CD4-positive, alpha-beta memory T cell (primary cell): Measurements from ENCODE around the gene KCTD5. TPM values are rescaled to one million over a fixed set of nuclear protein-coding genes. Genes with fewer than 3 reads are reported as not detected.
"Not testable (repeated sequence)": the region's sequence is repeated elsewhere in the genome, so short reads cannot be mapped to it uniquely, and the experiment has no call there.

Source experiments
- CTCF ChIA-PET: fragments of 350-600 bp; sonication (Branson Sonifier 250); formaldehyde crosslinking; loops from one replicate; lab custom pipeline; 2021; ENCODE audit warnings: inconsistent platforms; ENCODE audit not compliant: partially characterized antibody; lab: Charles Lee
- POLR2A ChIA-PET: fragments of 350-600 bp; sonication (Branson Sonifier 250); formaldehyde crosslinking; loops from one replicate; lab custom pipeline; 2021; ENCODE audit not compliant: partially characterized antibody; lab: Charles Lee
- DNase-seq, 5 donors: peaks; one replicate each; pipeline versions ENCODE4 v3.0.0 to v3.0.0-alpha.2; 2020 to 2022; ENCODE audit warnings: mixed read lengths in 1 of 5
- H3K27ac ChIP-seq: one replicate; pipeline ENCODE4 v1.7.0; 2013; ENCODE audit warnings: low read depth, low read length
- H3K27me3 ChIP-seq: 2 replicates; pipeline ENCODE4 v1.7.0; 2013; ENCODE audit warnings: mild to moderate bottlenecking, low read length, moderate library complexity; ENCODE audit not compliant: insufficient read depth
- H3K36me3 ChIP-seq: 2 replicates; pipeline ENCODE4 v1.7.0; 2013; ENCODE audit warnings: mild to moderate bottlenecking, low read length, moderate library complexity; ENCODE audit not compliant: insufficient read depth
- H3K4me1 ChIP-seq: 2 replicates; pipeline ENCODE4 v1.7.0; 2013; ENCODE audit warnings: mild to moderate bottlenecking, low read length, moderate library complexity; ENCODE audit not compliant: insufficient read depth
- H3K4me3 ChIP-seq, 2 donors: one replicate each; pipeline ENCODE4 v1.7.0; 2013; ENCODE audit warnings: low read length in 2 of 2, mild to moderate bottlenecking in 1 of 2
- H3K9me3 ChIP-seq, 2 donors: one replicate each; pipeline ENCODE4 v1.7.0; 2013; ENCODE audit warnings: low read length in 2 of 2, control low read depth in 1 of 2; ENCODE audit not compliant: control insufficient read depth in 1 of 2
- H3K27ac Mint-ChIP-seq, 7 donors: one replicate each; pipeline ENCODE4 v1.8.0; 2020 to 2021; ENCODE audit warnings: mixed read lengths in 7 of 7, mild to moderate bottlenecking in 6 of 7, inconsistent platforms in 3 of 7, moderate library complexity in 3 of 7
- H3K27me3 Mint-ChIP-seq, 2 donors: one replicate each; pipeline ENCODE4 v1.8.0; 2020 to 2021; ENCODE audit warnings: mixed read lengths in 2 of 2
- H3K36me3 Mint-ChIP-seq, 2 donors: one replicate each; pipeline ENCODE4 v1.8.0; 2020 to 2021; ENCODE audit warnings: mixed read lengths in 2 of 2, inconsistent platforms in 1 of 2, mild to moderate bottlenecking in 1 of 2
- H3K4me1 Mint-ChIP-seq, 4 donors: one replicate each; pipeline ENCODE4 v1.8.0; 2020 to 2021; ENCODE audit warnings: mixed read lengths in 4 of 4, mild to moderate bottlenecking in 1 of 4
- H3K4me3 Mint-ChIP-seq, 8 donors: one replicate each; pipeline ENCODE4 v1.8.0; 2020 to 2021; ENCODE audit warnings: mixed read lengths in 8 of 8, mild to moderate bottlenecking in 7 of 8, moderate library complexity in 6 of 8, inconsistent platforms in 3 of 8
- H3K9me3 Mint-ChIP-seq, 8 donors: one replicate each; pipeline ENCODE4 v1.8.0; 2020 to 2021; ENCODE audit warnings: mixed read lengths in 8 of 8, mild to moderate bottlenecking in 5 of 8, inconsistent platforms in 3 of 8, moderate library complexity in 1 of 8
- intact Hi-C: fragments of 100-400 bp; cut with micrococcal nuclease; formaldehyde crosslinking; loops from one replicate; pipeline ENCODE4 v1.15.1; 2023
- polyA plus RNA-seq, 2 donors: library from polyadenylated mRNA; unstranded; fragments of 300-500 nt; fragmentation: Illumina TruSeq; gene quantifications; one replicate each; pipeline ENCODE4 v1.2.3, GENCODE V29; 2021
- total RNA-seq, 2 experiments: library from RNA; stranded (reverse); gene quantifications; one replicate each; pipeline ENCODE4 v1.2.3, GENCODE V29; 2021

Gene KCTD5
- total and polyA plus RNA-seq, 4 experiments from 2014 or later = 19.6 to 27.1 (median 24.6) TPM

DNA sequence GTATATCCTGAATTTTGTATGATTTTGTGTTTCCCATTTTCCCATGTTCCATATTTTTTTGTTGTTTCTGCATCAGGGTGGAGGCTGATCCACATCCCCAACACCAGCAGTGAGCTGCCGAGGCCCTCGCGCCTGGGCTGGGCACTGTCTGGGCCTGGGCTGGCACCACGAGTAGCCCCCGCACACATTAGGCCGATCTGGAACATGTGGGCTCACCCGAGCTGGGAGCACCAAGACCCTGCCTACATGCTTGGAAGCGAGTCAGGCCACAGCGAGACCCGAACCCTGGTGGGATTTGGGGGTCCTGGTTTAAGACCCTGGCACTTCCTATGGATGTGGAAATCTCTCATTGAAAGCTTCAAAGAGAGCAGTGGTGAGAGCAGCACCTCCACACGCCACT, 8.5 kb downstream of the KCTD5 start:
- no peak overlapping the region for H3K4me3 ChIP-seq
- ChIA-PET CTCF (no interaction called here), POLR2A (interaction anchor here (1.2 kb wide), 1 partner anchor 9 kb away, joined by 7 read pairs; the partner anchor contains the start of gene KCTD5)
- no peaks in the 10 kb centered on the region for H3K27me3 ChIP-seq
- Mint-ChIP-seq H3K27me3 (no peaks in the 10 kb centered on the region), H3K27ac (peak overlapping the region in 2 of 7 donors; percentile 10 to 68), H3K4me3 (no peak overlapping the region), H3K36me3 (peaks cover 0 to 3% of the 10 kb centered on the region in 2 donors), H3K4me1 (peaks cover 9 to 23% (median 15%) of the 10 kb centered on the region in 4 donors), H3K9me3 (peaks cover 0 to 2% (median 0%) of the 10 kb centered on the region in 8 donors)
- no peaks in the 10 kb centered on the region for H3K9me3 ChIP-seq
- no peak for DNase-seq
- no peak overlapping the region for H3K27ac ChIP-seq
- H3K36me3 ChIP-seq = no peaks in the 10 kb centered on the region
- H3K4me1 ChIP-seq = peaks cover 14% of the 10 kb centered on the region
- intact Hi-C loops = no loop called here

DNA sequence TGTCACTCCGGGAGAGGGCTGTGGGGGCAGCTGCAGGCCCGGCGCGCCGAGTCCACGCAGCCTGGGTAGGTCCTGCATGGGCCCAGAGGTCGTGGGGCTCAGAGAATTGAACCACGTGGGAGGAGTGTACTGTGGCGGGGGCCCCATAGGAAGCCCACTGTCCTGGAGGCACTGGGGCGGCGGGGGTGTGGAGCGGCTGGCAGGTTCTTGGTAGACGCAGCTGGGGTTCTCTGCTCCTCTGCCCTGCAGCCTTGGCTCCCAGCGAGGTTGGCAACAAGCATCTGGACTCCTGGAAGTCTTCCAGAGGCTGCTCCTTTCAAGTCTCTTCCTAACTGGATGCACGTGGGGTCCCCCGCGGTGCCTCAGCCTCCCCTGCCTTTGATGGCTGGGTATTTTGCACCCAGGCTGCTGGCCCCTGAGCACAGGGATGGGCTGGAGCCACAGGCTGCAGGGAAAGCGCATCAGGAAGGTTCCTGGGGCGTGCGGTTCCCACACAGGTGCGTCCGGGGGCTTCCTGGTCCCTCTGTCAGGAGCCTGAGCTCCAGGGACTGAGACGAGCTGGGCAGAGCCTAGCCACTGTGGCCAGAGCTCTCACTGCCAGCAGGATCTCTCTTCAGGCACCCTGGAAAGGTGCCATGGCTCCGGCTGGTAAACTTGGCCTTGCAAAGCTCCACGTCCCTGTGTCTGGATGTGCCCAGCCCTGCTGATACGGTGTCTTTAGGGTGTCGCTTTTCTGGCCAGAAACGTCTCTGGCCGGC, 9.3 kb downstream of the KCTD5 start:
- Histone ChIP-seq H3K36me3 (no peaks in the 10 kb centered on the region), H3K27ac (no peak overlapping the region), H3K9me3 (no peaks in the 10 kb centered on the region), H3K27me3 (no peaks in the 10 kb centered on the region), H3K4me1 (peaks cover 13% of the 10 kb centered on the region), H3K4me3 (no peak overlapping the region)
- no peak for DNase-seq
- ChIA-PET CTCF (no interaction called here), POLR2A (interaction anchor here (1.2 kb wide), 1 partner anchor 9 kb away, joined by 7 read pairs; the partner anchor contains the start of gene KCTD5)
- intact Hi-C loops = no loop called here
- Mint-ChIP-seq H3K4me1 (peaks cover 8 to 22% (median 14%) of the 10 kb centered on the region in 4 donors), H3K27me3 (no peaks in the 10 kb centered on the region), H3K4me3 (no peak overlapping the region), H3K36me3 (peaks cover 1 to 4% of the 10 kb centered on the region in 2 donors), H3K9me3 (peaks cover 0 to 2% (median 0%) of the 10 kb centered on the region in 8 donors), H3K27ac (no peak overlapping the region)

DNA sequence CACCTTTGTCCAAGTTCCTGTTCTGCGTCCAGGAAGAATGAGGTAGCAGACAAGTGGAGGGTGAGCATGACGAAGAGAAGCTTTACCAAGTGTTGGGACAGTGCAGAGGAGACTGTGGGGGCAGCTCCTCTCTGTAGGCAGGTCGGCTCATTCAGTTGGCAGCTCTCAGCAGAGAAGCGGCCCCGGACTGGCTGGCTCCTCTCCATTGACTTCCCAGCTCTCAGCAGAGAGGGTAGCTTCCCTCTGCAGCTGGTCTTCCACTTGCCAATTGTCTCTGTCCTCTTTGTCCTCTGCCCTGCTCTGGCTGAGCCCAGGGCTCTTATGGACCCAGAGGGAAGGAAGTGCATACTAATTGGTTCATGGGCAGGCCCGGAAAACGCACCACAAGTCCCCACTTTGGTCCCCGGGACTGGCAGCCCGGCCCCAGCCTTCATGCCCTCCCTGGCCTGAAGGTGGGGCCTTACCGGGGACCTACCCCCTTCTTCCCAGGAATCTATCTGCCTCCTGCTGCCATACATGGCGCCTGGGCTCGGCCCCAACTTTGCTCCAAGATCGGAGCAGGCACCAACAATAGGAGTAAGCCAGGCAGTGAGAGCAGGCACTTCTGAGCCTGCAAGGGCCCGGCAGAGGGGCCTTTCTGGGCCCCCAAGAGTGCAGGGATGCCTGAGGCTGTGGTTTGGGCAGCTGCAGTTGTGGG, 10.1 kb downstream of the KCTD5 start:
- H3K4me1 Mint-ChIP-seq = peaks cover 2 to 15% (median 6%) of the 10 kb centered on the region in 4 donors
- no peaks in the 10 kb centered on the region for H3K27me3 Mint-ChIP-seq
- Histone ChIP-seq H3K27me3 (no peaks in the 10 kb centered on the region), H3K27ac (no peak overlapping the region), H3K4me3 (no peak overlapping the region), H3K36me3 (peaks cover 7% of the 10 kb centered on the region), H3K4me1 (peaks cover 5% of the 10 kb centered on the region), H3K9me3 (no peaks in the 10 kb centered on the region)
- peaks cover 8 to 10% of the 10 kb centered on the region in 2 donors for H3K36me3 Mint-ChIP-seq
- ChIA-PET CTCF (no interaction called here), POLR2A (no interaction called here)
- H3K9me3 Mint-ChIP-seq = peaks cover 0 to 2% (median 0%) of the 10 kb centered on the region in 8 donors
- H3K27ac Mint-ChIP-seq = no peak overlapping the region
- H3K4me3 Mint-ChIP-seq = no peak overlapping the region
- no peak for DNase-seq
- intact Hi-C loops = no loop called here

DNA sequence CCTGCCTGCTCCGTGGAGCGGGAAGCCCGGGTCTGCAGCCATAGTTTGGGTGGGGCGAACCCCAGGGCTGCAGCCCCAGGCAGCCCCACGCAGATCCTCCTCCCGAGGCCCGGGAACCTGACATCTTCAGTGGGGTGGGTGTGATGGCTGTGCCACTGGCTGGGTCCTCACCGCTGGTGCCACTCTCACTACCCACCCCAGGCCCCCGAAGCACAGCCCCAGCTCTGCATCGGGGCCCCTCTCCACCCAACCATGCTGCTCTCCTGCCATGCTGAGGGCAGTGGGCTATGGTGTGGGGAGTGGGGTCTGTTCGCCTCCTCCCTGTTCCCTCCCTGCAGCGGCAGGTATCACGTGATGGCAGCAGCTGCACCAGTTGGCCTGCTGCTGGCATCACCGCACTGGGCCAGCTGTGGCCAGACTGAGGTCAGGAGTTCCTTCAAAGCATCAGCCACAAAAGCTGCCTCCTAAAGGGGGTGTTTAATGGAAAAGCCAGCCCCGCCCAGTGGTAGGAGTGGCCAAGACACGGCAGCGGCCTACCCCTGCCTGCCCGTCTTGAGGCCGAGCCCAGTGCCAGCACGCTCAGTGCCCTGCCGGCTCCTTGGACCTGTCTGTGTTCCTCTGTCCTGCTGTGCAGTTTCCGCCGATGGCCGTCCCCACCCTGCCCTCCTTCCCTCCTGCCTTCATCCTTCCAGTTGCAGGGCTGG, 10.8 kb downstream of the KCTD5 start:
- H3K27ac ChIP-seq = no peak overlapping the region
- no peaks in the 10 kb centered on the region for H3K4me1 ChIP-seq
- Mint-ChIP-seq H3K27me3 (no peaks in the 10 kb centered on the region), H3K36me3 (peaks cover 13 to 16% of the 10 kb centered on the region in 2 donors), H3K4me3 (no peak overlapping the region), H3K9me3 (peaks cover 0 to 4% (median 0%) of the 10 kb centered on the region in 8 donors), H3K4me1 (peaks cover 0 to 9% (median 2%) of the 10 kb centered on the region in 4 donors), H3K27ac (no peak overlapping the region)
- intact Hi-C loops = no loop called here
- no peak for DNase-seq
- H3K27me3 ChIP-seq = no peaks in the 10 kb centered on the region
- POLR2A ChIA-PET = no interaction called here
- no peaks in the 10 kb centered on the region for H3K9me3 ChIP-seq
- CTCF ChIA-PET = no interaction called here
- no peak overlapping the region for H3K4me3 ChIP-seq
- peaks cover 12% of the 10 kb centered on the region for H3K36me3 ChIP-seq

DNA sequence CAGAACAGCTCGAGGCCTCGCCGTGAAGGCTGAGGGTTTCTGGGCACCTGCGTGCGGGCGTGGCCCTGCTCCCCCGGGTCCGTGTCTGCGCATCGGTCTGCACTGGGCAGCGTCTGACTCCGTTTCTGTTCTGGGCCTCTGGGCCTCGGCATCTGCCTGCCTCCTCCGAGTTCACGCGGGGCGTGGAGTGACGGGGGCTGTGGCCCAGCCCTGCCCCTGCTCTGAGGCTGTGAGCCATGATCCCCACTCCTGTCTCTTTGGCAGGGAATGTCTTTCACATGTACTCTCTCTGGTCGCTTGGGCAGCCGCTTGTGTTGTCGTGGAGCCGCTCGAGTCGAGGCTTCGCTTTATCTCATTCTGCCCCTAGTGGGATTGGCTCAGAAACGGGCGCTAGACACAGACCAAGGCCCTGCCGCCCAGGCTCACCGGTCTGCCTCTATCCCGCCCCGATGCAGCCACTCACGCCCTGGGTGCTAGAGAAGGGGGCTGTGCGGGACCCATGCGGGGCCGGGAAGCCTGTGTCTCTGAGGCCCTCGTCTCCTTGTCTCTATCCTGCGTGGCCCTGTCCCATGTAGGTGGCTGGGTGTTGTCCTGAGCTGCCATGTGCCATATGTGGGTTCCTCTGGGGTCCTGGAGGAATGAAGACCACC, 14.4 kb downstream of the KCTD5 start:
- H3K4me1 Mint-ChIP-seq, H3K27ac Mint-ChIP-seq, CTCF ChIA-PET, H3K4me3 ChIP-seq, H3K27me3 ChIP-seq, H3K27ac ChIP-seq, H3K4me3 Mint-ChIP-seq, POLR2A ChIA-PET, DNase-seq, H3K9me3 ChIP-seq, H3K27me3 Mint-ChIP-seq, intact Hi-C loops, H3K4me1 ChIP-seq, H3K9me3 Mint-ChIP-seq: not testable (repeated sequence)
- peaks cover 17 to 24% of the 10 kb centered on the region in 2 donors for H3K36me3 Mint-ChIP-seq
- H3K36me3 ChIP-seq = peaks cover 35% of the 10 kb centered on the region

DNA sequence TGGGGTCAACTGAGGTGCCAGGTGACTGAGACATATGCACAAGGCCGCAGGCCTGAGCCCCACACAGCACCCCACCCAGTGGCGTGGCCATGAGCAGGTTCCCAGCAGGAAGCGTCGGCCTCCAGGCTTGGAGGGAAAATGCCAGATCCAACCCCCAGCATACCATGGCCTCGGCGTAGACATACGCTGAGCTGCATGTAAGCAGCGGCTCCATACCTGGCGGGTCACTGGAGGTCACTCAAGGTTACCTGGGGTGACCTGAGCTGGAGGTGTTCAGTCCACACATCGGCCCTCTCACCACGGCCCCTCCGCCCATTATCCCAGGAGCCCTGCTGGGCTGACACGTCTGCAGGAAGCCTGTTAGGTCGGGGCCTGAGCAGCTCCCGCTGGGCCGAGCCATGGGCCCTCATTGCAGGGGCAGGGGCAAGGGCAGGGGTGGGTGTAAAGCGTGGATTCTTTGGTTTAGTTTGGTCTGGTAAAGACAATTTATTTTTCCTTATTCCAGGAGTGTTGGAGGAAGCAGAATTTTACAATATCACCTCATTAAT, 15.2 kb downstream of the KCTD5 start:
- no peak overlapping the region for H3K27ac Mint-ChIP-seq
- no peaks in the 10 kb centered on the region for H3K27me3 ChIP-seq
- intact Hi-C loops = no loop called here
- ChIA-PET CTCF (no interaction called here), POLR2A (no interaction called here)
- DNase-seq = peak in 1 of 5 donors; percentile 6
- peaks cover 39% of the 10 kb centered on the region for H3K36me3 ChIP-seq
- H3K36me3 Mint-ChIP-seq = peaks cover 17 to 29% of the 10 kb centered on the region in 2 donors
- H3K27me3 Mint-ChIP-seq = no peaks in the 10 kb centered on the region
- H3K4me1 Mint-ChIP-seq = peaks cover 0 to 4% (median under 1%) of the 10 kb centered on the region in 4 donors
- no peaks in the 10 kb centered on the region for H3K4me1 ChIP-seq
- H3K27ac ChIP-seq = no peak overlapping the region
- H3K9me3 ChIP-seq = no peaks in the 10 kb centered on the region
- H3K4me3 Mint-ChIP-seq = no peak overlapping the region
- peaks cover 0 to 4% (median 0%) of the 10 kb centered on the region in 8 donors for H3K9me3 Mint-ChIP-seq
- H3K4me3 ChIP-seq = no peak overlapping the region
